Smooth muscle cell (in vitro differentiated cells): ENCODE measurements around the gene SEL1L3. TPM values are rescaled to one million over a fixed set of nuclear protein-coding genes. Genes with fewer than 3 reads are reported as not detected.
"Not testable (repeated sequence)": the region's sequence is repeated elsewhere in the genome, so short reads cannot be mapped to it uniquely, and the experiment has no call there.

Source experiments
- DNase-seq: peaks from one replicate; lab custom pipeline; 2025; ENCODE audit not compliant: unreplicated experiment; lab: John Stamatoyannopoulos, UW
- H2AFZ ChIP-seq: fragments of 200-600 bp; sonication (generic); 2 replicates; pipeline ENCODE4 v1.6.0; 2016; ENCODE audit warnings: antibody characterized with exemption, low read depth, mild to moderate bottlenecking
- H3F3A ChIP-seq: fragments of 200-600 bp; sonication (generic); 2 replicates; pipeline ENCODE4 v1.6.0; 2017; ENCODE audit warnings: antibody characterized with exemption, low read depth
- H3K27ac ChIP-seq: fragments of 200-600 bp; sonication (generic); 2 replicates; pipeline ENCODE4 v1.5.1; 2016; ENCODE audit warnings: low read depth, mild to moderate bottlenecking
- H3K27me3 ChIP-seq: fragments of 200-600 bp; sonication (generic); 2 replicates; pipeline ENCODE4 v1.6.1; 2016; ENCODE audit warnings: low read depth, mild to moderate bottlenecking
- H3K36me3 ChIP-seq: fragments of 200-600 bp; sonication (generic); 2 replicates; pipeline ENCODE4 v1.5.1; 2016; ENCODE audit warnings: low read depth
- H3K4me1 ChIP-seq: fragments of 200-600 bp; sonication (generic); 2 replicates; pipeline ENCODE4 v1.5.1; 2016; ENCODE audit warnings: low read depth
- H3K4me2 ChIP-seq: fragments of 200-600 bp; sonication (generic); 2 replicates; pipeline ENCODE4 v1.6.0; 2016; ENCODE audit warnings: mild to moderate bottlenecking
- H3K4me3 ChIP-seq: fragments of 200-600 bp; sonication (generic); 2 replicates; pipeline ENCODE4 v1.5.1; 2016; ENCODE audit warnings: mild to moderate bottlenecking
- H3K79me2 ChIP-seq: fragments of 200-600 bp; sonication (generic); 2 replicates; pipeline ENCODE4 v1.6.0; 2016; ENCODE audit warnings: low read depth, mild to moderate bottlenecking
- H3K9ac ChIP-seq: fragments of 200-600 bp; sonication (generic); 2 replicates; pipeline ENCODE4 v1.6.0; 2016; ENCODE audit warnings: low read depth
- H3K9me3 ChIP-seq: fragments of 200-600 bp; sonication (generic); replicated peaks from 2 replicates; pipeline ENCODE4 v1.5.1; 2016; ENCODE audit warnings: low read depth
- H4K20me1 ChIP-seq: fragments of 200-600 bp; sonication (generic); 2 replicates; pipeline ENCODE4 v1.6.0; 2016; ENCODE audit warnings: low read depth
- WGBS: methylation state at CpG from one replicate; pipeline ENCODE4 v1.1.7; 2016; ENCODE audit warnings: low lambda C conversion rate; 5-methylcytosine and 5-hydroxymethylcytosine counted together
- polyA plus RNA-seq: library from polyadenylated mRNA; unstranded; fragments of >200 nt; fragmentation: Nextera tagmentation; extraction: Ambion mirVana; gene quantifications from 2 replicates; pipeline ENCODE4 v1.2.1, GENCODE V29; 2016
- total RNA-seq: library from RNA; depleted of rRNA; stranded (reverse); fragments of >200 nt; gene quantifications from 2 replicates; pipeline ENCODE4 v1.2.3, GENCODE V29; 2014
- TF ChIP-seq, protein P1 (sequence below): fragments of 200-600 bp; sonication (generic); IDR thresholded peaks from 2 replicates; pipeline ENCODE4 v1.5.1; 2017; ENCODE audit warnings: borderline replicate concordance, mild to moderate bottlenecking, antibody characterized with exemption; ENCODE audit not compliant: insufficient read depth, poor library complexity, severe bottlenecking

SEL1L3 gene
- total and polyA plus RNA-seq, 2 experiments from 2014 or later = 9.3 to 14.0 TPM

DNA sequence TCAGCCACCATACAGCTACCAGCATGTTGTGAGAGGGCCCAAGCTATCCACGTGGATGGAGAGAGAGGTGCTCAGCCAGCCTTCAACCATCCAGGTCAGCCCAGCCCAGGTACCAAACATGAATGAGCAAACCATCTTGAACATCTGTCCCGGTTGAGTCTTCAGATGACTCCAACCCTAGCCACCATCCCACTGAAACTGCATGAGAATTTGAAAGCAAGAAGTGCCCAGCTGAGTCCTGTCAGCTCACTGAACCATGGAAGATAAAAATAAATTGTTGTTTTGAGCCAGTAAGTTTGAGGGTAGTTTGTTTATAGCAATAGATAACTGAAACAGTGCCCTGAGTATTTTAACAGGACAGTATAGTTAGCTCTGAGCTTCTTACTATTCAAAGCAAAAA is 7.3 kb upstream of the SEL1L3 start:
- H3K27ac ChIP-seq = no peak overlapping the region
- DNase-seq = no peak
- no peaks in the 10 kb centered on the region for H3K36me3 ChIP-seq
- H3K27me3 ChIP-seq = peaks cover 3% of the 10 kb centered on the region
- no peaks in the 10 kb centered on the region for H3K9me3 ChIP-seq
- no peak overlapping the region for H2AFZ ChIP-seq
- no peak overlapping the region for H3K4me3 ChIP-seq
- no peaks in the 10 kb centered on the region for H3K4me1 ChIP-seq
- H3K79me2 ChIP-seq = no peaks in the 10 kb centered on the region
- no peak overlapping the region for H3K4me2 ChIP-seq
- WGBS = 91% methylated on average over 2 of the region's 2 CpGs
- no peak overlapping the region for H3K9ac ChIP-seq
- H3F3A ChIP-seq = no peaks in the 10 kb centered on the region
- TF ChIP-seq, protein P1, sequence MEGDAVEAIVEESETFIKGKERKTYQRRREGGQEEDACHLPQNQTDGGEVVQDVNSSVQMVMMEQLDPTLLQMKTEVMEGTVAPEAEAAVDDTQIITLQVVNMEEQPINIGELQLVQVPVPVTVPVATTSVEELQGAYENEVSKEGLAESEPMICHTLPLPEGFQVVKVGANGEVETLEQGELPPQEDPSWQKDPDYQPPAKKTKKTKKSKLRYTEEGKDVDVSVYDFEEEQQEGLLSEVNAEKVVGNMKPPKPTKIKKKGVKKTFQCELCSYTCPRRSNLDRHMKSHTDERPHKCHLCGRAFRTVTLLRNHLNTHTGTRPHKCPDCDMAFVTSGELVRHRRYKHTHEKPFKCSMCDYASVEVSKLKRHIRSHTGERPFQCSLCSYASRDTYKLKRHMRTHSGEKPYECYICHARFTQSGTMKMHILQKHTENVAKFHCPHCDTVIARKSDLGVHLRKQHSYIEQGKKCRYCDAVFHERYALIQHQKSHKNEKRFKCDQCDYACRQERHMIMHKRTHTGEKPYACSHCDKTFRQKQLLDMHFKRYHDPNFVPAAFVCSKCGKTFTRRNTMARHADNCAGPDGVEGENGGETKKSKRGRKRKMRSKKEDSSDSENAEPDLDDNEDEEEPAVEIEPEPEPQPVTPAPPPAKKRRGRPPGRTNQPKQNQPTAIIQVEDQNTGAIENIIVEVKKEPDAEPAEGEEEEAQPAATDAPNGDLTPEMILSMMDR = no peak
- H4K20me1 ChIP-seq = no peaks in the 10 kb centered on the region

DNA sequence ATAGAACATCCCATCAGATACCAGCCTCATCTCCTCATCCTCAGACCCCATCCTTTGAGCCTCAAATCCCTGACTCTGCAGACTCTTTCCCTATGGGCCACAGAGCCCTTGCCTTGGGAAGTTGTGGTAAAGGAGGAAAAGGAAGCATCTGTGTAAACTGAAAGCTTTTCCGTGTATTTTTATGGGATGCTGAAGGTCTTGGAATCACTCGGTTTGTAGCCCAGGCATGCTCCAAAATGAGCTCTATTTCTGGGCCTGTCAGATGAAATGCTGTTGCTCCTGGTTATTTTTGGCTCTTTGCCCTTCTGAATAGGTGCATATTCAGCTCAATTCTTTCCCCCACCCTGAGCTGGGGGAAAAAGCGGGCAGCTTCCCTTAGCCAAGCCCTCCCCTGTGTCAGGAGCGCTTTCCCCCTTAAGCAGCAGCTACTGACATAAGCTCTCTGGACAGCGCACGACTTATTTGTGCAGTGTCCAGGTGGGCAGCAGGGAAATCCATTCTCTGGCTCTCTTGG is 5.0 kb upstream of the SEL1L3 start:
- TF ChIP-seq, protein P1 = no peak
- Histone ChIP-seq H3K36me3 (no peaks in the 10 kb centered on the region), H3K27me3 (peaks cover 18% of the 10 kb centered on the region), H3K4me2 (no peak overlapping the region), H3K27ac (no peak overlapping the region), H2AFZ (no peak overlapping the region), H3K9me3 (no peaks in the 10 kb centered on the region), H3K79me2 (no peaks in the 10 kb centered on the region), H3K9ac (no peak overlapping the region), H3F3A (no peaks in the 10 kb centered on the region), H3K4me3 (no peak overlapping the region), H3K4me1 (peaks cover 9% of the 10 kb centered on the region), H4K20me1 (no peaks in the 10 kb centered on the region)
- DNase-seq = no peak
- WGBS = 87% methylated on average over 6 of the region's 6 CpGs

DNA sequence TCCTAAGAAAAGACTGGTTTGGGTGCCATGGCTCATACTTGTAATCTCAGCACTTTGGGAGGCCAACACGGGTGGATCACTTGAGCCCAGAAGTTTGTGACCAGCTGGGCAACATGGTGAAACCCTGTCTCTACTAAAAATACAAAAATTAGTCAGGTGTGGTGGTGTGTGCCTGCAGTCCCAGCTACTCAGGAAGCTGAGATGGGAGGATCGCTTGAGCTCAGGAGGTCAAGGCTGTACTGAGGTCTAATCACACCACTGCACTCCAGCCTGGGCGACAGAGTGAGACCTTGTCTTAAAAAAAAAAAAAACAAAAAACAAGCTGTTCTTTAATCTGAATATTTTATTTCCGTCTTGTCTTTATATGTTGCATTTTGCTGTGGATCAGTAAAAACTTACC is 3.6 kb upstream of the SEL1L3 start:
- Histone ChIP-seq H3K4me1 (peaks cover 13% of the 10 kb centered on the region), H3K27me3 (peaks cover 18% of the 10 kb centered on the region)
- H2AFZ ChIP-seq, H3K4me2 ChIP-seq, H3K9ac ChIP-seq, H4K20me1 ChIP-seq, H3K36me3 ChIP-seq, H3K79me2 ChIP-seq, H3K27ac ChIP-seq, H3K9me3 ChIP-seq, H3K4me3 ChIP-seq, H3F3A ChIP-seq, DNase-seq: not testable (repeated sequence)
- 95% methylated on average over 4 of the region's 4 CpGs for WGBS

DNA sequence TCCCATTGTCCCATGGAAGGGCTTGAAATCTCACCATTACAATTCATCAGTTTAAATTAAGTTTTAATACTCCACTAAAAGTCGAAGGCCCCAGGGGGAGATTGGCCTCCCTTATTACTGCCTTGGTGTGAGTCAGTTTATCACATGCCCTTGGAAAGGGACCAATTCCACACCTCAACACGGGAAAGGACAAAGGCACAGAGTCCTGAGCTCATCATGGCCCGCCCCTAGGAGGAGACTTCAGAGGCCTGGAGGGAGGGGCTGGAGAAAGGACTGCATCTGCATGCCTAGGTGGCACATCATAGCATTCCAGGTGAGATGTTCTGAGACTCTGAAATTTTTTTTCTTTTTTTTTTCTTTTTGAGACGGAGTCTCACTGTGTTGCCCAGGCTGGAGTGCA is 2.8 kb upstream of the SEL1L3 start:
- Histone ChIP-seq H3K4me3 (no peak overlapping the region), H3K4me1 (peaks cover 22% of the 10 kb centered on the region), H3K4me2 (no peak overlapping the region), H3K79me2 (no peaks in the 10 kb centered on the region), H2AFZ (no peak overlapping the region), H3K9me3 (no peaks in the 10 kb centered on the region), H3K9ac (no peak overlapping the region), H4K20me1 (no peaks in the 10 kb centered on the region), H3K27ac (no peak overlapping the region), H3K27me3 (peaks cover 18% of the 10 kb centered on the region), H3K36me3 (no peaks in the 10 kb centered on the region), H3F3A (no peaks in the 10 kb centered on the region)
- DNase-seq = no peak
- 62% methylated on average over 4 of the region's 4 CpGs for WGBS
- TF ChIP-seq, protein P1 = no peak
